Upper lobe of left lung (tissue), 6 donors: Measurements from ENCODE around the gene KCNIP3. TPM values are rescaled to one million over a fixed set of nuclear protein-coding genes. Genes with fewer than 3 reads are reported as not detected.

Experiments
- ATAC-seq, 2 donors: fragments of 200-7000 bp; cut with Tn5 transposase; one replicate each; pipeline ENCODE4 v1.9.1; 2022; ENCODE audit warnings: mild to moderate bottlenecking in 2 of 2, moderate library complexity in 2 of 2; ENCODE audit not compliant: low FRiP score in 2 of 2
- DNase-seq, 2 donors: peaks; one replicate each; pipeline ENCODE4 v3.0.0-alpha.2; 2019 to 2020
- H3K27ac ChIP-seq, 4 donors: fragments of 200-600 bp; sonication (generic); one replicate each; pipeline ENCODE4 v1.5.1; 2016 to 2019
- H3K27me3 ChIP-seq, 4 donors: fragments of 200-600 bp; sonication (generic); one replicate each; pipeline ENCODE4 v1.5.1; 2017 to 2019
- H3K36me3 ChIP-seq, 4 donors: fragments of 200-600 bp; sonication (generic); one replicate each; pipeline ENCODE4 v1.5.1; 2016 to 2019
- H3K4me1 ChIP-seq, 4 donors: fragments of 200-600 bp; sonication (generic); one replicate each; pipeline ENCODE4 v1.5.1; 2018 to 2019
- H3K4me3 ChIP-seq, 4 donors: fragments of 200-600 bp; sonication (generic); one replicate each; pipeline ENCODE4 v1.5.1; 2017 to 2019; ENCODE audit warnings: mild to moderate bottlenecking in 2 of 4, moderate library complexity in 1 of 4
- H3K9me3 ChIP-seq, 4 donors: fragments of 200-600 bp; sonication (generic); one replicate each; pipeline ENCODE4 v1.5.1; 2018 to 2019
- EP300 ChIP-seq, 4 donors: sonication (generic); formaldehyde crosslinking; IDR thresholded peaks; one replicate each; pipeline ENCODE4 v1.5.1; 2017; ENCODE audit warnings: antibody characterized with exemption in 4 of 4, control low read depth in 2 of 4
- POLR2A ChIP-seq, 4 donors: fragments of 450-650 bp; IDR thresholded peaks; one replicate each; pipeline ENCODE4 v1.5.1; 2016 to 2017; ENCODE audit warnings: antibody characterized with exemption in 4 of 4, mild to moderate bottlenecking in 2 of 4
- POLR2AphosphoS5 ChIP-seq, 2 donors: sonication (generic); formaldehyde crosslinking; IDR thresholded peaks; one replicate each; pipeline ENCODE4 v1.5.1; 2017; ENCODE audit warnings: antibody characterized with exemption in 2 of 2
- WGBS, 2 donors: methylation state at CpG; one replicate each; pipeline ENCODE4 v1.1.5; 2017 to 2018; 5-methylcytosine and 5-hydroxymethylcytosine counted together
- total RNA-seq, 6 donors: library from RNA; depleted of rRNA in 4 of 6; stranded (reverse); fragments of >200 nt in 4 of 6; gene quantifications; one replicate each; pipeline versions ENCODE4 v1.1.0 to v1.2.1, GENCODE V29; 2016 to 2021
- TF ChIP-seq, protein P1 (sequence below), 6 experiments: fragments of 450-650 bp in 4 of 6; fragments of 200-600 bp in 2 of 6; sonication (generic) in 2 of 6; IDR thresholded peaks; one replicate each; pipeline ENCODE4 v1.5.1; 2016 to 2019; ENCODE audit warnings: antibody characterized with exemption in 6 of 6
- donor health status: DM: no; HTN: no; CAD: no; lungs with moderate emphysema.
- donor health status: DM: no; HTN: yes; CAD: no; lungs with severe emphysema.

Gene KCNIP3
- total RNA-seq, 6 donors from 2014 or later, result 1.0 to 5.9 (median 2.5) TPM

DNA sequence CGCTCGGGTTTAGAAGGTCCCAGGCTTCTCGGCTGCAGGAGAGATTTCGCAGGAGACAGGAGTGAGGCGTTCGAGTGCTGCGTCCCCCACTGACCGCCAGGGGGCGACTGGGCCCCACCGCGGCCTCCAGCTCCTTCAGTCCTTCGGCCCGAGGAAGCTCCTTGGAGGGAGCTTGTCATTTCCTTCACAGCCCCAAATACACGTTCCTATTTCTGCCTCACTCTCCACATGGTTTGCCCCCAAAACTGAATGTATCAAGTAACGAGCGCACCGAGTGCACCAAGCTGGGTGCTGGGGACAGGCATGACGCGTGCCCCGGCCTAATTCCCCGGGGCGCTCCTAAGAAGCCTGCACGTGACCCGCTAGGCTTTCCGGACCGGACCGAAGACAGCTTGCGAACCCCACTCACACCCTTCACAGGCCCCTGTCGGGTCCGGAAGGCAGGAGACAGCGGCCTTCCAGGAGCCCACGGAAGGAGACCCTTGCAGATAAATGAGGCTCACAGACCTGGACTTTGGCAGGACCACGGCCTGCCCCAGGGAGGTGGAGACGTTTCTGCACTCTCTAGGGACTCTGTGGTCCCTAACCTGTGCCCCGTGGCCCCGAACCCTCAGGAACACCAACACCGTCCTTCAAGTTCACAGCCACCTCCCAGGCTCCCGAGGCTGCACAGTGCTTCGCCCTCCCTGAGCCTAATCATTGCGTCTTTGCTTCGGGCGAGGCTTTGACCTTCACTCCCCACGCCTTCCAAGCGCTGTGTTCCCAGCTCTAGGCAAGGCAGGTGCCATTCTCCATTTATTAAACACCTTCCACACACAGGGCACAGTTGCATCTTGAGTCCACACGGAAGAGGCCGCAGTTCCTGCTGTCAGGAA is 92.3 kb downstream of the KCNIP3 start:
- WGBS, 2 donors, result 63 to 69% methylated on average over 29 to 43 of the region's 46 CpGs
- no peak overlapping the region for H3K27ac ChIP-seq
- no peak overlapping the region for H3K4me3 ChIP-seq
- no peaks in the 10 kb centered on the region for H3K27me3 ChIP-seq
- TF ChIP-seq POLR2AphosphoS5 (IDR thresholded peaks at IDR 0.05), result no peak
- TF ChIP-seq, protein P1, sequence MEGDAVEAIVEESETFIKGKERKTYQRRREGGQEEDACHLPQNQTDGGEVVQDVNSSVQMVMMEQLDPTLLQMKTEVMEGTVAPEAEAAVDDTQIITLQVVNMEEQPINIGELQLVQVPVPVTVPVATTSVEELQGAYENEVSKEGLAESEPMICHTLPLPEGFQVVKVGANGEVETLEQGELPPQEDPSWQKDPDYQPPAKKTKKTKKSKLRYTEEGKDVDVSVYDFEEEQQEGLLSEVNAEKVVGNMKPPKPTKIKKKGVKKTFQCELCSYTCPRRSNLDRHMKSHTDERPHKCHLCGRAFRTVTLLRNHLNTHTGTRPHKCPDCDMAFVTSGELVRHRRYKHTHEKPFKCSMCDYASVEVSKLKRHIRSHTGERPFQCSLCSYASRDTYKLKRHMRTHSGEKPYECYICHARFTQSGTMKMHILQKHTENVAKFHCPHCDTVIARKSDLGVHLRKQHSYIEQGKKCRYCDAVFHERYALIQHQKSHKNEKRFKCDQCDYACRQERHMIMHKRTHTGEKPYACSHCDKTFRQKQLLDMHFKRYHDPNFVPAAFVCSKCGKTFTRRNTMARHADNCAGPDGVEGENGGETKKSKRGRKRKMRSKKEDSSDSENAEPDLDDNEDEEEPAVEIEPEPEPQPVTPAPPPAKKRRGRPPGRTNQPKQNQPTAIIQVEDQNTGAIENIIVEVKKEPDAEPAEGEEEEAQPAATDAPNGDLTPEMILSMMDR (IDR thresholded peaks at IDR 0.05), result peak; percentile 64 to 87 (median 76)
- H3K4me1 ChIP-seq, result peaks cover 0 to 15% (median 4%) of the 10 kb centered on the region in 4 donors
- ATAC-seq (peak; percentile 66 to 86), DNase-seq (peak; percentile 51 to 93)
- H3K36me3 ChIP-seq, result no peaks in the 10 kb centered on the region
- no peaks in the 10 kb centered on the region for H3K9me3 ChIP-seq

DNA sequence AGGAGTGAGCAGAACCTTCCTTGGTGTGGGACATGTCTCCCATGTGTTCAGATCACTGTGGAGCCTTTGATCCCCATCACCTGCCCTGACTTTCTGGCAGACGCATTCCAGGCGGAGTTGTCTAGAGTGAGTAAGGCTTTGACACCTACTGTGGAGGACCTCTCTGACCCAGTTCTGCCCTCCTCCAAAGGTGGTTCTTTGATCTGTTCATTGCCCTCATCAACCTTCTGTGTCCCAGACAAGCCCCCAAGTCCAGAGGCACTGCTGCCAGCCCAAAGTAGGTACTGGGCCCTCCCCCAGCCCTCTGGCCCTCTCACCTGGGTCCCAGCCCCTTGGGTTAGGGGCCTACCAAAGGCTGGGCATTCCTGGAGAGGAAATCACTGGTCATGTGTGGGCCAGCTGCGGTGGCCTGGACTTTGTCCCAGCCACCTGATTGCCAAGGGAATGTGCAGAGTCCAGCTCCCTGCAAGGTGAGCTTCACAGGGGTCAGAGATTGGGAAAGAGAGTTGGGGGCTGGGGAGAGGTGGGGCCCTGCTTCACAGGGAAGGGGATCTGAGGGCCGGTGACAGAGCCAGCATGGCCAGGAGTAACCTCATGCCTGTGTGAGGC is 93.2 kb downstream of the KCNIP3 start:
- DNase-seq (peak in 1 of 2 donors; percentile 15), ATAC-seq (no peak)
- H3K4me1 ChIP-seq, result peaks cover 0 to 9% (median 4%) of the 10 kb centered on the region in 4 donors
- no peak overlapping the region for H3K4me3 ChIP-seq
- H3K36me3 ChIP-seq, result no peaks in the 10 kb centered on the region
- no peak overlapping the region for H3K27ac ChIP-seq
- TF ChIP-seq EP300 (IDR thresholded peaks at IDR 0.05) (no peak), POLR2A (IDR thresholded peaks at IDR 0.05) (no peak), POLR2AphosphoS5 (IDR thresholded peaks at IDR 0.05) (no peak)
- TF ChIP-seq, protein P1 (IDR thresholded peaks at IDR 0.05), result no peak
- H3K9me3 ChIP-seq, result no peaks in the 10 kb centered on the region
- WGBS, 2 donors, result 91 to 100% methylated on average over 3 to 4 of the region's 4 CpGs
- H3K27me3 ChIP-seq, result no peaks in the 10 kb centered on the region

DNA sequence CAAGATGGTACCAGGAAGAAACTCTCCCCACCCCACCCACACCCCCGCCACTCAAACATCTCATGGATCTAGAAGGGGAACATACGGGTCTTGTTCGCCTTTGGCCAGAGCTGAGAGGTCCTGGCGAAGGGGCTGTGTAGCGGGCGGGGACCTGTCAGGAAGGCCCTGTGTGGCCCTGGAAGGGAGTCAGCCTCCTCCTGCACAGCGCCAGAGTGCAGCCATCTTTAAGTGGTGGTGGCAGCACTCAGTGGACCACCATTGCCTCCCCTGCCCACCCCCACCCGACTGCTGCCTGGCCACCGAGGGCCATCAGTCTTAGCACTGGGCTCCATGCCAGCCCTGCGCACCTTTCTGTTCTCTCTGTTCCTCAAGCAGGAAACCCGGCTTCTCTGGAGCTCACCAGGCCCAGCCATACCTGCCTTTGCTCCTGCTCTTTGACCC is 93.8 kb downstream of the KCNIP3 start:
- Histone ChIP-seq H3K36me3 (no peaks in the 10 kb centered on the region), H3K4me3 (no peak overlapping the region), H3K4me1 (peaks cover 0 to 9% (median 4%) of the 10 kb centered on the region in 4 donors), H3K27me3 (no peaks in the 10 kb centered on the region), H3K9me3 (no peaks in the 10 kb centered on the region), H3K27ac (no peak overlapping the region)
- DNase-seq, result peak in 1 of 2 donors; percentile 11
- no peak for ATAC-seq
- WGBS, 2 donors, result 87 to 89% methylated on average over 8 to 11 of the region's 11 CpGs
- TF ChIP-seq, protein P1 (IDR thresholded peaks at IDR 0.05), result no peak
- TF ChIP-seq POLR2AphosphoS5 (IDR thresholded peaks at IDR 0.05) (no peak), EP300 (IDR thresholded peaks at IDR 0.05) (no peak), POLR2A (IDR thresholded peaks at IDR 0.05) (no peak)

DNA sequence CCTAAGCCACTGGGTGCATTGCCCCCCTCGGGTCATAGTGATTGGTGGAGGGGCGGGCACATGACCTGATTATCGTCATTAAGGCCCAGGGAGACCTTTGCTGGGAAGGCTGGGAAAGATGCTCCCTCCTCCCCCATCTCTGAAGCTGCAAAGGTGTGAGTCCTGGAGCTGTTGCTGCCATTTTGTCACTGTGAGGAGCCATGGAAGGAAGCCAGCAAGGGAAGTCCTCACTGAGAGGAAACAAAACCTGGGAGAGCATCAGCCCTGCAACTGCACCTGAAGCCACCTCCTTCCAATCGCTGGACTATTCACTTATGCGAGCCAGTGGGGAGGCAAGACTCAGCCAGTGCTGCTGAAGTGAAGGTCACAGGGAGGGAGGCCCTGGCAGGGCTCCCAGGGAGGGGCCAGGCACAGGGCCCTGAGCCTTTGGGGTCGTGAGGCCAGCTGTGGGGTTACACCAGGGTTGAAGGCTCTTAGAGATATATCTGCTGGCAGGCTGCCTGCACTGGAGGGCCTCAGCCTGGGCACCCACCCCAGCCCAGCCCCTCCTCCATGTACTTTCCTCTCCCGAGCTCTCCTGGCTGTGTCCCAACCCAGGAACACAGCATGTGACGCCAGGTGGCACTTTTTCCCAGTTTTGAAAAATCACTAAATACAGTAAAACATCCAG is 94.6 kb downstream of the KCNIP3 start:
- ATAC-seq, result no peak
- 63 to 65% methylated on average over 7 to 8 of the region's 8 CpGs for WGBS, 2 donors
- Histone ChIP-seq H3K4me3 (no peak overlapping the region), H3K9me3 (no peaks in the 10 kb centered on the region), H3K36me3 (no peaks in the 10 kb centered on the region), H3K27ac (no peak overlapping the region), H3K4me1 (peaks cover 0 to 9% (median 4%) of the 10 kb centered on the region in 4 donors), H3K27me3 (no peaks in the 10 kb centered on the region)
- no peak for DNase-seq
- TF ChIP-seq EP300 (IDR thresholded peaks at IDR 0.05) (no peak), POLR2A (IDR thresholded peaks at IDR 0.05) (no peak), POLR2AphosphoS5 (IDR thresholded peaks at IDR 0.05) (no peak)
- TF ChIP-seq, protein P1 (IDR thresholded peaks at IDR 0.05), result no peak
